ENCODE results near the gene PRSS36. TPM values are rescaled to one million over a fixed set of nuclear protein-coding genes. Genes with fewer than 3 reads are reported as not detected.

PRSS36 gene
- total and polyA plus RNA-seq, 4 donors: 0.09 to 2.1 (median 0.62) TPM

DNA sequence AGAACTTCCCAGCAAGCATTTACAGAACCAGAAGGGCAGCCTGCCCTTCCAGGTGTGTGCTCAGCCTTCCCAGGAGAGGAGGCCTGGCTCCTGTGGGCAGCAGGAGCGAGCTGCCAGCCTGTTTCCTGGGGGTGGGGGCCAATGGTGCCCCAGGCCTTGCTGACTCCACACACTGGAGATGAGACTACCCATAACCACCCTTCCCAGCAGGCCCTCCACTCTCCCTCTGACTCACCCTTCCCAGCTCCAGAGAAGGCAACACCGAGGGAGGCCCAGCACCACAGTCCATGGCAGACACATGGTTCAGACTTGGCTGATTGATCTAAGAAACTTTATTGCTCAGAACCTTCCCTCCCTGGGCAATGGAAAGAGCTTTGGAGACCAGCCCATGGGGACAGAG lies 59.3 kb downstream of the PRSS36 start:
- 96% methylated on average over 2 of the region's 2 CpGs for WGBS
- no peak for DNase-seq (ENCODE audit: low spot score)
- Histone ChIP-seq H3K9me3 (ENCODE audit: control insufficient read depth in 4 of 4, low read length in 3 of 4) (no peaks in the 10 kb centered on the region), H3K4me3 (ENCODE audit: low read depth in 1 of 3, low read length in 3 of 3) (no peak overlapping the region), H3K9ac (ENCODE audit: low read depth in 1 of 2, low read length in 2 of 2) (no peak overlapping the region), H3K27me3 (ENCODE audit: control insufficient read depth in 4 of 4, insufficient read depth in 4 of 4, low read length in 3 of 4) (no peaks in the 10 kb centered on the region), H3K36me3 (ENCODE audit: control insufficient read depth in 4 of 4, insufficient read depth in 3 of 4, low read depth in 1 of 4, low read length in 3 of 4) (peaks cover 11 to 30% (median 20%) of the 10 kb centered on the region in 4 donors), H3K27ac (ENCODE audit: low read depth in 1 of 2, low read length in 2 of 2) (no peak overlapping the region), H3K4me1 (ENCODE audit: control insufficient read depth in 4 of 4, insufficient read depth in 4 of 4, low read length in 3 of 4) (peaks cover 0 to 16% (median 9%) of the 10 kb centered on the region in 4 donors)
- TF ChIP-seq YY1 (IDR thresholded peaks at IDR 0.05): no peak
- TF ChIP-seq, protein P1, sequence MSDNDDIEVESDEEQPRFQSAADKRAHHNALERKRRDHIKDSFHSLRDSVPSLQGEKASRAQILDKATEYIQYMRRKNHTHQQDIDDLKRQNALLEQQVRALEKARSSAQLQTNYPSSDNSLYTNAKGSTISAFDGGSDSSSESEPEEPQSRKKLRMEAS (IDR thresholded peaks at IDR 0.05): no peak

DNA sequence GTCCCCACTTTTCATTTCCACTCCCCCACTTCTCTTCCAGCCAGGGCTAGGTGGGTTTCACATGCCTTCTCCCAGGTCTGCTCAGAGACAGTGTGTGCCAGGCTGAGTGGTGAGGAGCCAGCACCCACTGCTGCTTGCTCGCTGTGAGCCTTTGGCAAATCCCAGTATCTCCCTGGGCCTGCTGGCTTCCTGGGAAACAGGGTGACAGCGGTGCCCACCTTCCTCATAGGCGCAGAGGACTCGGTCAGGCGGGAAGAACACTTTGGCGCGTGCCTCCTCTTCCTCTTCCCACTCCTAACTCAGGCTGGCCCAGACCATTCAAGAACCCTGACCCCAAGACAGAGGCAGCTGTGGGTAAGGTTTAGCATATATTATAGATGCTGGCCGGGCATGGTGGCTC lies 60.7 kb downstream of the PRSS36 start:
- no peak for TF ChIP-seq NR2F2 (IDR thresholded peaks at IDR 0.05)
- no peak for TF ChIP-seq YY1 (IDR thresholded peaks at IDR 0.05)
- H3K9me3 ChIP-seq (ENCODE audit: control insufficient read depth in 4 of 4, low read length in 3 of 4): no peaks in the 10 kb centered on the region
- no peak overlapping the region for H3K9ac ChIP-seq (ENCODE audit: low read depth in 1 of 2, low read length in 2 of 2)
- peaks cover 13 to 39% (median 25%) of the 10 kb centered on the region in 4 donors for H3K36me3 ChIP-seq (ENCODE audit: control insufficient read depth in 4 of 4, insufficient read depth in 3 of 4, low read depth in 1 of 4, low read length in 3 of 4)
- H3K4me1 ChIP-seq (ENCODE audit: control insufficient read depth in 4 of 4, insufficient read depth in 4 of 4, low read length in 3 of 4): peaks cover 0 to 12% (median 8%) of the 10 kb centered on the region in 4 donors
- H3K27me3 ChIP-seq (ENCODE audit: control insufficient read depth in 4 of 4, insufficient read depth in 4 of 4, low read length in 3 of 4): no peaks in the 10 kb centered on the region
- H3K4me3 ChIP-seq (ENCODE audit: low read depth in 1 of 3, low read length in 3 of 3): no peak overlapping the region
- WGBS: 96% methylated on average over 8 of the region's 8 CpGs
- H3K27ac ChIP-seq (ENCODE audit: low read depth in 1 of 2, low read length in 2 of 2): no peak overlapping the region
- no peak for DNase-seq (ENCODE audit: low spot score)

Small RNA genes lying within 50 kb of the gene (small RNA-seq; reads per million reads assigned to genes)
- gene AC009088.4: not detected
- gene NDUFA3P6: not detected

Other genes starting within 250 kb of the PRSS36 start
- gene FBXL19, start 226.5 kb downstream of the PRSS36 start, total RNA-seq: 1 to 10 TPM; 3.0 to 4.8 TPM
- 1 to 10 TPM in 1 of 2 donors, under 1 TPM in 1; 0.31 to 2.4 TPM for gene FBXL19, start 226.5 kb downstream of the PRSS36 start, polyA plus RNA-seq
- gene ORAI3, start 201.0 kb downstream of the PRSS36 start, total RNA-seq: 10 to 100 TPM; 26.6 to 39.1 TPM
- 10 to 100 TPM; 28.8 to 34.1 TPM for gene ORAI3, start 201.0 kb downstream of the PRSS36 start, polyA plus RNA-seq
- 1 to 10 TPM; 3.6 to 3.8 TPM for gene SETD1A, start 192.3 kb downstream of the PRSS36 start, total RNA-seq
- gene SETD1A, start 192.3 kb downstream of the PRSS36 start, polyA plus RNA-seq: 1 to 10 TPM; 2.7 to 4.9 TPM
- gene HSD3B7, start 164.9 kb downstream of the PRSS36 start, total RNA-seq: 10 to 100 TPM; 23.9 to 84.8 TPM
- gene HSD3B7, start 164.9 kb downstream of the PRSS36 start, polyA plus RNA-seq: 10 to 100 TPM; 74.0 to 93.9 TPM
- gene STX1B, start 139.4 kb downstream of the PRSS36 start, total RNA-seq: 1 to 10 TPM in 1 of 2 donors, under 1 TPM in 1; 0.09 to 1.2 TPM
- gene STX1B, start 139.4 kb downstream of the PRSS36 start, polyA plus RNA-seq: under 1 TPM; 0.19 to 0.82 TPM
- 10 to 100 TPM; 11.4 to 19.8 TPM for gene STX4, start 116.5 kb downstream of the PRSS36 start, total RNA-seq
- gene STX4, start 116.5 kb downstream of the PRSS36 start, polyA plus RNA-seq: 10 to 100 TPM; 14.9 to 22.1 TPM
- 1 to 10 TPM; 4.4 to 4.8 TPM for gene ZNF668, start 75.8 kb downstream of the PRSS36 start, total RNA-seq
- 1 to 10 TPM in 1 of 2 donors, under 1 TPM in 1; 0.92 to 3.3 TPM for gene ZNF668, start 75.8 kb downstream of the PRSS36 start, polyA plus RNA-seq
- gene ZNF646, start 75.6 kb downstream of the PRSS36 start, total RNA-seq: 1 to 10 TPM; 5.4 to 9.6 TPM
- gene ZNF646, start 75.6 kb downstream of the PRSS36 start, polyA plus RNA-seq: 1 to 10 TPM in 1 of 2 donors, under 1 TPM in 1; 0.89 to 2.7 TPM
- gene PRSS53, start 61.1 kb downstream of the PRSS36 start, total RNA-seq: 10 to 100 TPM in 1 of 2 donors, under 1 TPM in 1; 0.51 to 14.5 TPM
- 1 to 10 TPM; 1.6 to 4.4 TPM for gene PRSS53, start 61.1 kb downstream of the PRSS36 start, polyA plus RNA-seq
- 100 to 1,000 TPM in 1 of 2 donors, 10 to 100 TPM in 1; 29.9 to 166 TPM for gene VKORC1, start 55.3 kb downstream of the PRSS36 start, total RNA-seq
- gene VKORC1, start 55.3 kb downstream of the PRSS36 start, polyA plus RNA-seq: 100 to 1,000 TPM; 360 to 519 TPM
- 10 to 100 TPM; 10.0 to 29.5 TPM for gene BCKDK, start 41.7 kb downstream of the PRSS36 start, total RNA-seq
- 10 to 100 TPM; 40.2 to 41.6 TPM for gene BCKDK, start 41.7 kb downstream of the PRSS36 start, polyA plus RNA-seq
- gene KAT8, start 32.4 kb downstream of the PRSS36 start, total RNA-seq: 10 to 100 TPM; 20.9 to 37.4 TPM
- 10 to 100 TPM; 15.9 to 18.3 TPM for gene KAT8, start 32.4 kb downstream of the PRSS36 start, polyA plus RNA-seq
- 1 to 10 TPM; 1.1 to 8.3 TPM for gene PRSS8, start 14.3 kb downstream of the PRSS36 start, total RNA-seq
- 10 to 100 TPM in 1 of 2 donors, 1 to 10 TPM in 1; 8.5 to 50.1 TPM for gene PRSS8, start 14.3 kb downstream of the PRSS36 start, polyA plus RNA-seq
- gene FUS, start 30.1 kb upstream of the PRSS36 start, total RNA-seq: 10 to 100 TPM; 36.4 to 51.5 TPM
- 10 to 100 TPM in 1 of 2 donors, 1 to 10 TPM in 1; 7.5 to 42.3 TPM for gene FUS, start 30.1 kb upstream of the PRSS36 start, polyA plus RNA-seq
- 10 to 100 TPM in 1 of 2 donors, 1 to 10 TPM in 1; 6.7 to 35.9 TPM for gene PYCARD, start 52.7 kb upstream of the PRSS36 start, total RNA-seq
- 10 to 100 TPM in 1 of 2 donors, 1 to 10 TPM in 1; 9.7 to 11.8 TPM for gene PYCARD, start 52.7 kb upstream of the PRSS36 start, polyA plus RNA-seq
- gene TRIM72, start 64.1 kb upstream of the PRSS36 start, total RNA-seq: under 1 TPM in 1 of 2 donors, not detected in 1; under 0.01 TPM
- under 1 TPM; 0.02 to 0.10 TPM for gene TRIM72, start 64.1 kb upstream of the PRSS36 start, polyA plus RNA-seq
- gene PYDC1, start 67.1 kb upstream of the PRSS36 start, total RNA-seq: not detected
- gene PYDC1, start 67.1 kb upstream of the PRSS36 start, polyA plus RNA-seq: not detected
- gene ITGAM, start 109.9 kb upstream of the PRSS36 start, total RNA-seq: 10 to 100 TPM in 1 of 2 donors, 1 to 10 TPM in 1; 5.3 to 10.1 TPM
- gene ITGAM, start 109.9 kb upstream of the PRSS36 start, polyA plus RNA-seq: 1 to 10 TPM in 1 of 2 donors, under 1 TPM in 1; 0.65 to 2.9 TPM
- 1 to 10 TPM; 2.5 to 9.6 TPM for gene ITGAX, start 205.1 kb upstream of the PRSS36 start, total RNA-seq
- 1 to 10 TPM; 1.1 to 1.2 TPM for gene ITGAX, start 205.1 kb upstream of the PRSS36 start, polyA plus RNA-seq
- 1 to 10 TPM; 2.0 to 3.6 TPM for gene ITGAD, start 243.3 kb upstream of the PRSS36 start, total RNA-seq
- gene ITGAD, start 243.3 kb upstream of the PRSS36 start, polyA plus RNA-seq: 1 to 10 TPM in 1 of 2 donors, under 1 TPM in 1; 0.04 to 2.1 TPM

Measured in liver (tissue), 10 donors.